HG03095 (cell line): ENCODE measurements around the gene RELN.

Experiments
- ATAC-seq: cut with Tn5 transposase; IDR thresholded peaks from one replicate; pipeline ENCODE4 v1.9.1; 2021; ENCODE audit warnings: moderate library complexity; ENCODE audit not compliant: unreplicated experiment

RELN gene

DNA sequence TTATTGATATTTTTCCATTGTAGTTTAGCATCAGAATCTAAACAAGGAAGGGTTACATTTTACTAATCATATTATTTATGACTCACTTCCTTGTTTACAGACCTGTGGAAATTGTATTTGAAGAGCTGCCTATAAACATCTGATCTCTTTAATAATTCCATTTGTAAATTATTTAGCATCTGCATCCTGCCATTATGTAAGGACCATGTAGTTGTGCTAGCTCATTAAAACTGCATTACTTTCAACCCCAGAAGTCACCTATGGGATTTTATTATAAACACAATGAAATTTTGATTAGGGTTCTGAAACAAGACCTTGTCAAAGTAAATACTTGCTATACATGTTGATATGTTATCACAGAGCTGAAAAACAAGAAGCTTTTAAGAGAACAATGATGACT lies 396.6 kb downstream of the RELN start:
- ATAC-seq, result no peak

DNA sequence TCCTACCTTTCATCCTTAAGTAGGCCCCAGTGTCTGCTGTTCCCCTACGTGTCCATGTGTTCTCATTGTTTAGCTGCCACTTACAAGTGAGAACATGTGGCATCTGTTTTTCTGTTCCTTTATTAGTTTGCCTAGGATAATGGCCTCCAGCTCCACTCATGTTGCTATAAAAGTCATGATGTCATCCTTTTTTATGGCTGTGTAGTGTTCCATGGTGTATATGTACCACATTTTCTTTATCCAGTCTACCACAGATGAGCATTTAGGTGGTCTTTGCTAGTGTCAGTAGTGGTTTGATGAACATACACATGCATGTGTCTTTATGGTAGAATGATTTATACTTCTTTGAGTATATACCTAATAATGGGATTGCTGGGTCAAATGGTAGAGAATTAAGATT lies 397.3 kb downstream of the RELN start:
- no peak for ATAC-seq

DNA sequence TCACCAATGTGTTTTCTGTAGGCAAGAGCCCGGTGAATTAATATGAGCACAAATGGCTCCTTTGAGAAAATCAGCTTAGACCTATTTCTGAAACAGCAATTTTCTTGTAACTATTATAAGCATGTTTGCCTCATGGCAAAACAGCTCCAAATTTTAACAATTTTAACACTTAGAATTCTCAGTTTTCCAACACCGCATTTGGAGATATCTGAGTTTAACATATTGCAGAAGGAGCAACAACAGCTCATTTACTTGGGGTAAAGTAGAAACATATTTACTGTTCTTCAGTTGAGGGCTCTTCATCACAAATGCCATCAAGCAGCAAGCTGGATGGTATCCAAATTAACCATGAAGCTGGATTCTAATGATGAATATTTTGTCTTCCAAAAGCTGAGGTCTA lies 409.4 kb downstream of the RELN start:
- ATAC-seq, result no peak

DNA sequence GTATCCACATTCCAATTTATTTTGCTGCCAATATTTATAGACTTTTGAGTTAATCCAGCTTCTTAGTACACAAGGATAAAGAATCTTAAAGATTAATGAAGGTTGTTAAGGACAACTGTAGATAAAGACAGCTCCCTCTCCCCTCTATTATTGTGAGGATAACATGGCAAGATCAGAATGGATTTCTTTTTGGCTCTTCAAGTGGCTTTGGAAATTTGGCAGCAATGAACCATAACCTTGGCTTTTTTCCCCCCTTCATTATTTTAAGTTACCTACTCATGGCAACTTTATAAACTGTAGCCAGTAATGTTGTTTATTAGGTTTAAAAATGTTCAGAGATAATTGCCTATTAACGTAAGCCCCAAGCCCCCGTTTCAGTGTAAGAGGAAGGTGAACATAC lies 412.4 kb downstream of the RELN start:
- no peak for ATAC-seq

DNA sequence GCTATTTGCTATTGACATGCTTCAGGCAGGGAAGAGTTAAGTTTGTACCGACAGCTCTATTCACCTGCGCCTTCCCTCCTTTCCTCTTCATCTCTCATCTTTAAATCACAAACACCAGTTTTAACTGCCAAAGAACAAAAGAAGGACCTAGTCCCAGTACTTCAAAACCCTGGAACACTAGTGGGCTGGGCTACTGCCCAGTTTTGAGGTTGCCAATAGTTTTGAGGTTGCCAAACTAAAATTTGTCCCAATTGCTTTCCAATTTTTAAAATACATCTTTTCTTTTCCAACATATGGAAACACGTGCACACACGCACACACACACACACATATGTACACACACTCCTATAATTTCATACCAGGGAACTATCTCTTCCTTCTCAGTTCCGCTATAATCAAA lies 412.8 kb downstream of the RELN start:
- no peak for ATAC-seq

DNA sequence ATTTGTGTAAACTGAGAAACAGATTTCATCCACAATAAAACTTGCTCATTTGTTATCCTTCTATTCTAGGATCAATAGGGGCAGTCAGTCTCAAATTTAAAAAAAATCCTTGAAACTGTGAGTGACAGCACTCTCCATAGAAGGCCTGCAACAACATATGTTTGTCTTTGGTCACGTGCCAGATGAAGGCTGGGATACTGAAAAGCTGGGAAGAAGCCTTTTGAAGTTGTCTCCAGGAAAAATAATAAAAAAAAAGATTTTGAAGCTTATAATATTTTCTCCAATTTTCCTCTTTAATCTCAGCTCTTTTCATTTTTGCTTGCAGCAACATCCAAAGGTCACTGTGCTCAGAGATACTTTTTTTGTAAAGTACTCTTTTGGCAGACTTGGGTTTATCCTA lies 414.9 kb downstream of the RELN start:
- no peak for ATAC-seq

DNA sequence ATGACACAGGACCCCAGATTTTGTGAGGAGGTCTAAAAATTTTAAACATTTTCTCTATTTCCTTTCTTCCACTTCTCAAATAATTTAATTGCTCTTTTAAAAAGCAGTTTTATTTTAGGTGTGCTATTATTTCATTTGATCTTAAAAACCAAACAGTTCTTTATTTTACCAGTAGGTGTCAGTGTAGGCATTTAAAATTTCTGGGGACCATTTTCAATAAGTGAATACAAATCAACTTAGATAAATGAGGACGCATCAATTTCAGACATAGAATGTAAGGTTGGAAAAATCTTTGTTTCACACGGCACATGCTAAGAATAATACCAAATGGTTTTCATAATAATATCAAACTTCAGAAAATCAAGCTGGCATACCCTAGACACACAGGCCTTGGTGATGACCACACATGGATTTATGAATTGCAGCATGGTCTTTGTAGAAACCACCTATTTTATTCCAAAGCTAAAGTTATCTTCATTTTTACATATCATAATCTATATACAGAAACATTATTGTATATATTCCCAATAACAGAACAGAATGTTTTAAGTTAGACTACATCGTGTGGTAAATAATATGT lies 415.9 kb downstream of the RELN start:
- ATAC-seq, result no peak

DNA sequence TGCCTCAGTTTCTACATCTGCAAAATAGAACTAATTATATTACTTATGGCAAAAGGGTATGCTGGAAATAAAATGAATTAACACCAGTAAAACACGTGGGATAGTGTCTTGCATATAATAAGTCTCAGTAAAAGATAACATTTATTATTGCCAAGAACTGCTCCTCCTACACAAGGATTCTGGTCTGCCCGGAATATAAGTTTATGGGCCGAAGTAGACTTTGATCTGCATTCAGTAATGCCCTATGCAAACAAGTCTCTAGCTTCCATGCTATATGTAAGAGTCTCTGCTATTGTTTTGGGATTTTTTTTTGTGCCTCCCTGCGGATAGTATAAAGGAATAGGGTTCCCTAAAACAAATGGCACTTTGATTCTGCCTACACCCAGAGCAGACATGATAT lies 417.9 kb downstream of the RELN start:
- ATAC-seq, result no peak

- ATAC-seq, result no peak
Observed at GRCh38 chr7:103569621-103570305, 419.7 kb downstream of the RELN start.

GRCh38 chr7:103564416-103564815 lies 425.0 kb downstream of the RELN start:
- no peak for ATAC-seq

DNA sequence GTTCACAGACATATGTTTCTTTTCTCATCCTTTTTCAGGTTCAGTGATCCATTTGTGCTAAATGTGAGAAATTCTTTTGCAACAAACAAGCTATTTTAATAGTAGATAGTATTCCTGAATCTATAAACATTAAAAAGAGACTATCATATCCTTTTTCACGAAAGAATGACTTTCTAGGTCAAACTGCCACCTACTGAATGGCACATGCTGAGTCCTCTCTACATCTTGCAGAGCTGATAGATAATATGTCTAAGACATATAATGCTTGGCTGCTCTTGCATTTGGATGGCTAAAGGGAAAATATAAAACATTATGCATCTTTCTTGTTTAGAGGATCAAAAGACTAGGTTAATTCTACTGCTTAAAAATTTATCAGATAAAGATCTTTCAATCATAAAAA lies 429.3 kb downstream of the RELN start:
- ATAC-seq, result no peak

- no peak for ATAC-seq
Observed at GRCh38 chr7:103551016-103551415, 438.4 kb downstream of the RELN start.

- ATAC-seq, result no peak
Observed at GRCh38 chr7:103549786-103550185, 439.7 kb downstream of the RELN start.

DNA sequence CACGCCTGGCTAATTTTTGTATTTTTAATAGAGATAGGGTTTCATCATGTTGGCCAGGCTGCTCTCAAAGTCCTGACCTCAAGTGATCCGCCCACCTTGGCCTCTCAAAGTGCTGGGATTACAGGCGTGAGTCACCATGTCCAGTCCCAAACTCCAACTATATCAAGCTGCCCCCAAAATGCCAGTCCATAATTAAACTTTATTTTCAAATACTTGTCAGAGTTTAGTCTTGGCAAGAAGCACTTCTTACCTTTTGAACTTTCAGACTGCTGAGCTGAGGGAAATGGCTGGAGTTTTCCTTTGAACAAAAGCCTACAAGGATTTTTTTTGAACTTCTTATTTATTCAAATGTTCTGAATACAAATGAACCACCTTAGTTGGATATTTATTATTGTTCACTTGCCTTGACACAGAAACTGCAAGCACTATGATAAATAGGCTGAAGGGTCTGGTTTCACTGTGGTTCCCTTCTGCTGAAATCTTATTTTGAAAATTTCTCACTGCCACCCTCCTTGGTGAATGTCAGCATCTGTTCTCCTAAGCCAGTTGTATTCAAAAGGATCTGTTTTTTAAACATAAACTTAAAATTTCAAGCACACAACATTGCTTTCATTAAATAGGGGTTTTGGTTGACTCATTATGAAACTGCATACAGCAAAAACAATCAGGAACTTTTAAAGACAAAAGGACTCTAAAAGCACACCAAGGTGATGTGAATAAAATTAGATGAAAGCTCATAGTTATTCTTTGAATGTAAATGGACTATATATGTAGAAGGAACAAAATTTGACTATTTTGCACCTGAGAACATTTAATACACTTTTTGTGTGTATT lies 441.8 kb downstream of the RELN start:
- no peak for ATAC-seq

- no peak for ATAC-seq
Observed at GRCh38 chr7:103542470-103542869, 447.0 kb downstream of the RELN start.

GRCh38 chr7:103541947-103542346 lies 447.5 kb downstream of the RELN start:
- no peak for ATAC-seq

- no peak for ATAC-seq
Observed at GRCh38 chr7:103541026-103541425, 448.4 kb downstream of the RELN start.

DNA sequence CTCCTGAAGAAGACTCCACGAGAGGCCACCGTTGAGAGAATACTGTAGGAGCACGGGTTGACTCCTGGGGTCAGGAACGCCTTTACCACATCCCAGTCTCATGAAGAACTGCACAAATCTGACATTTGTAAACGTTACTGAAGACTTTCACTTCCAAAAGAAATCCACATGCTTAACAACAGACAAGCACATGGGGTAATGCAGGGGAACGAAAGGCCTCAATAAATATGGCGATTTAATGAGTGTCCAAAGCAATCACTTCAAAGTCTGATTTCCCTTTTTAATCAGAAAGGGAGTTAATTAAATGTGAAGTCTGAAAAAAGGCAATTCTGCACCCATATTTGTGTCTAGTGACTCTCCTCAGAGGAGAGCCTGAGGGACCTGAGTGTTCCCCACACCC lies 449.1 kb downstream of the RELN start:
- ATAC-seq, result no peak

DNA sequence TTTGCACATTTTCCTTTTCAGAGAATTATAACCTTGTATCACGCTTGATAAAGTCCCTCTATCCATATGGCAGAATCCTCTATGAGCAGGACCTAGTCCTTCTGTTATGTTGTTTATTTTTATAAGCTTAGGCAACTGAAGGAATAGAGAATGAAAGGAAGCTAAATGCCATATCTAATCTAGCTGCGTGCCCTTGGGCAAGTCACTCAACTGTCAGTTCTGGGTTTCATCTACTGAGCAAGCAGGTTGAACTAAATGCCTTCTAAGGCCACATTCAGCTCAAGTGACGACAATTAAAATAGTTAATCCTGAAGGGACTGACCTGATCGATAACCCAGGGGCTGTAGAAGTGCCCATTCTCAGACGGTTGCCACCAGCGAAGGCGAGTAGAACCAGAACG lies 449.6 kb downstream of the RELN start:
- ATAC-seq, result no peak

DNA sequence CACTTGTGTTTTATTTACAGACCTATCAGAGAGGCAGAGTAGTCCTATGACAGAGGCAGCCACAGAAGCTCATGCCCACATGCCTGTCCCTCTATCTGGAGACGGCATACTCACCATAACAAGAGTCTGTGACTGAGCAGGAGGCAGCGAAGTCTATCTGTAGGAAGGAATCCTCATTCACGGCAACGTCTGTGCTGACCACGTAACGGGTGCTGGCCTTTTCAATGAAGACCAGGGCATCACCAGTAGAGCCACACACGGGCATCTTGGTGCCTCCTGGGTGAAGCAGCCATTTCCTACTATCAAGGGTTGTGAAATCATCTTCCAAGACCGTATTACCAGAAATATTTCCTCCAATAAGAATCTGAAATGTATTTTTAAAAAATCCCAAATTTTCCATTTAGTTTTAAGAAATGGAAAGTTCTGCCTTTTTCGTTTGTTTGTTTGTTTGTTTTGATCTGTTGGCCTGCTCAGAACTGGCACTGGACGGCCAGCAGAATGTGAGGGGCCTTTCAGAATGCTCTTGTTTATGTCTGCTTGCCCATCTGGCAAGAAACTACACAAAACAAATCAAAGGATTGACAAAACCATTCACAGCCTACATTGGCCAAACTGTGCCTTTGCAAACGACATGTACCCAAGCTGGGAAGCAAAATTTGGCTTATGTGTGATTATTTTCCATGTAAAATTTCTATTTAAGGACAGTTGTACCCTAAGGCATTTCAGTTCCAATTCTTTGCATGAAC lies 450.3 kb downstream of the RELN start:
- ATAC-seq, result no peak

DNA sequence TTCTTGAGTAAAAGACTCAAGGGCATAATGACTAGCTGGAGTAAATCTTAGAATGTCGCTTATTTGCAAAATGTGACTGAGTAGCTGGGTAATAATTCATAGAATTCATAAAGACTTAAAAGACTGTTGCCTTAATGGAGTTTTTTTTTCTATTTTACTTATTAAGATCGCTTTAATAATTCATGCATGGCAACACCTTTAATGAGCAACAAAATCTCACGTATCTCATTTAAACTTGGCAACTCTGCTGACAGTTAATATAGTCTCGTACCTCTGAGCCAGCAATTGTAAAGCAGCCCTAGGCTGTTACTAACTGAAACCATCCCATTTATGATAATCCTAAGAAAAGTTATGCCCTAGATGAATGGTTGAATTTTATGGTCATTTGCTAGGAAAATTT lies 455.7 kb downstream of the RELN start:
- ATAC-seq, result no peak

DNA sequence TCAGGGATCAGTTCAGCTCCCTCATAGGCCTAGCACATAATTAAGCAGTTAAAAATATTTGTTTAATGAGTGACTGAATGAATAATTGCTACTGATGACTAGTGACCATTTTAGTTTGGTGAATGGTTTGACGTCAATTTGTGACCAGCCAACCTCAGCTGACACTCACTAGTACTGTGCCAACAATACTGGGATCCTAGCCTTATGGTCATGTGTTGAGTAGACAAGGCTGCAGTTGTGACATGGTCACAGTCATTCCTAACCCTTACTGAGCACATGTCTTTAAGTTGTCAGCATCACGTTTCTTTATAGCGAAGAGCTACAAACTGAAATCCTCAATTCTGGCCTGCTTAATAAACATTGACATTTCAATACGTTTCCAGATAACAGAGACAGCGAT lies 456.5 kb downstream of the RELN start:
- ATAC-seq, result no peak
